NCI-H2029 (cell line): ENCODE measurements around the gene DALRD3.

Source experiments
- DNase-seq: peaks from one replicate; lab custom pipeline; 2025; lab: John Stamatoyannopoulos, UW

Gene DALRD3

GRCh38 chr3:48974076-48974864 lies 44.1 kb downstream of the DALRD3 start:
- no peak for DNase-seq

- no peak for DNase-seq
Measured at GRCh38 chr3:48970586-48970985, 47.8 kb downstream of the DALRD3 start.

- no peak for DNase-seq
Measured at GRCh38 chr3:48966876-48967361, 51.5 kb downstream of the DALRD3 start.

- no peak for DNase-seq
Measured at GRCh38 chr3:48966367-48966766, 52.0 kb downstream of the DALRD3 start.
